ENCODE data around the gene RANGAP1.

The RANGAP1 gene

GRCh38 chr22:41203118-41203517, 82.9 kb downstream of the RANGAP1 start:
- no peak overlapping the region for H3K27ac Mint-ChIP-seq
- H3K27me3 Mint-ChIP-seq, result peaks cover 12 to 15% of the 10 kb centered on the region in 2 donors
- no peaks in the 10 kb centered on the region for H3K9me3 Mint-ChIP-seq
- peaks cover 19 to 21% of the 10 kb centered on the region in 2 donors for H3K4me1 Mint-ChIP-seq (ENCODE audit: low read depth in 2 of 2)
- ATAC-seq (replicated peaks) (no peak), DNase-seq (no peak)
- no peak overlapping the region for H3K4me3 Mint-ChIP-seq
- peaks cover 17% of the 10 kb centered on the region for H3K36me3 Mint-ChIP-seq (ENCODE audit: insufficient read depth)

DNA sequence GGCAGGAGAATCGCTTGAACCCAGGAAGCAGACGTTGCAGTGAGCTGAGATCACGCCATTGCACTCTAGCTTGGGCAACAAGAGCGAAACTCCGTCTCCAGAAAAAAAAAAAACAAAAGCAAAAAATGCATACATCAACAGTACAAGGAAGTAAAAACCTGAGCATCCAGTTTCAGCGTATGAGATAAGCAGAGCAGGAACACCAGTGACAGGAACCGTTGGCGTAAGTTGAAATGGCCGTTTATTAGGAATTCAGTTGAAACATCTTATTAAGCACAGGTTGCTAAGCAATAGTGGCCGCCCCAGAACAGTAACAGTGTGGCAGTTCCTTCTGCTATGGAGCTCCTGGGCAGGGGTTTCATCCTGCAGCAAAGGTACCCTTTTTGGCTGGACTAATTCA, 84.8 kb downstream of the RANGAP1 start:
- DNase-seq, result no peak
- H3K4me1 Mint-ChIP-seq (ENCODE audit: low read depth in 2 of 2), result peaks cover 22% of the 10 kb centered on the region in 2 donors
- H3K9me3 Mint-ChIP-seq, result no peaks in the 10 kb centered on the region
- H3K4me3 Mint-ChIP-seq, result no peak overlapping the region
- H3K27ac Mint-ChIP-seq, result no peak overlapping the region
- ATAC-seq (replicated peaks), result no peak
- peaks cover 12 to 15% of the 10 kb centered on the region in 2 donors for H3K27me3 Mint-ChIP-seq
- H3K36me3 Mint-ChIP-seq (ENCODE audit: insufficient read depth), result peaks cover 18% of the 10 kb centered on the region

GRCh38 chr22:41198027-41198580, 87.9 kb downstream of the RANGAP1 start:
- DNase-seq (peak in 2 of 3 experiments; percentile 9 to 23), ATAC-seq (replicated peaks) (no peak)
- H3K4me1 Mint-ChIP-seq (ENCODE audit: low read depth in 2 of 2), result peaks cover 9 to 11% of the 10 kb centered on the region in 2 donors

DNA sequence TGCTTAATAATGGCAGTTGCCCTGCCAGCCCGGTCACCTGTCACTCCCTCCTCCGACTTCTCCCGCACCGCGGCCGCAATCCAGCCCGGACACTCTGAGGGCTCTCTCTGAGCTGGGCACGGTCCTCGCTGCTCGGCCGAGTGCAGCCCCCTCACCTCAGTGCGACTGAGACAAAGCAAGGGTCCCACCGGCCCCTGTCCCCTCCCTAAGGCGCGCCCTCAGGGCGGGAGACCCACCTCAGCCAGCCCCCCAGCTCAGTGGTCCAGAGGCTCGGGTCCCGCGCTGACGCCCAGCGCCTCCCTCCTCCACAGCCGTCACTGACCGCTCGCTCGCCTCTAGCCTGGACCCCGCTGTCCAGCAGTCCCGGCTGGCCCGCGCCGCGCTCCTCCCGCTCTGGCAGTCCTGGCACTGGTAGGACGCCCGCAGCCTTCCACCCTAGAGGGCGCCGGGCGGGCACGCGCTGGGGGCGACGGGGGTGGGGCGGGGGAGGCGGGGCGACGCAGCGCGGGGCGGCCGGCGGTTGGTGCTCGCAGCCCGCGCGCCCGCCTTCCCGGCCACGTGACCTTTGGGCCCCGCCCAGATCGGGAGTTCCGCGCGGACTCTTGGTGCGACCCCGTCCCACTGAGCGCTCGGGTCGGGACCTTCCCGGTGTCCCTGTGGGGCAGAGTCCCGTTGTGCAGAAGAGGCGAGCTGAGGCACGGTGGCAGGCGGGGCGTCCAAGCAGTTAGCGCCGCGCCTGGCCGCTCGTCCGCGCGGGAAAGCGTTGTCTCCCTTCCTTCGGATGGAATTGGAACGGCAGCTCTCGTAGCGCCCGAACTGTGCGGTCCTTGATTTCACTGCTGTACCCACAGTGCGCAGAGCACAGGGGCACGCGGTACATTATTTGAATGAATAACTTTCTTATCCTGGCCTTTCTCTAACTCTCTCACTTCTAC, 88.7 kb downstream of the RANGAP1 start:
- H3K27ac Mint-ChIP-seq, result no peak overlapping the region
- ATAC-seq (replicated peaks), result peak; percentile 92
- peak overlapping the region; percentile 87 to 88 for H3K4me3 Mint-ChIP-seq
- H3K36me3 Mint-ChIP-seq (ENCODE audit: insufficient read depth), result peaks cover 10% of the 10 kb centered on the region
- no peaks in the 10 kb centered on the region for H3K27me3 Mint-ChIP-seq
- peak; percentile 71 to 73 (median 72) for DNase-seq
- H3K9me3 Mint-ChIP-seq, result no peaks in the 10 kb centered on the region
- H3K4me1 Mint-ChIP-seq (ENCODE audit: low read depth in 2 of 2), result peaks cover 9 to 11% of the 10 kb centered on the region in 2 donors

More at GRCh38 chr22:41198027-41198580, 87.9 kb downstream of the RANGAP1 start:
- Mint-ChIP-seq H3K36me3 (ENCODE audit: insufficient read depth) (peaks cover 10% of the 10 kb centered on the region), H3K4me3 (peak overlapping the region; percentile 87 to 88), H3K9me3 (no peaks in the 10 kb centered on the region), H3K27me3 (peaks cover under 1% of the 10 kb centered on the region in 2 donors), H3K27ac (peak overlapping the region in 1 of 2 donors; percentile 13)

Data from effector memory CD8-positive, alpha-beta T cell (primary cell).